Neuronal stem cell (in vitro differentiated cells): Measurements from ENCODE around the gene GSTO1.

ENCODE experiments used
- DNase-seq: peaks from one replicate; pipeline ENCODE4 v3.0.0-alpha.2; 2013; ENCODE audit warnings: low spot score
- H2AFZ ChIP-seq: one replicate; pipeline ENCODE4 v1.6.1; 2013; ENCODE audit warnings: mild to moderate bottlenecking, low read length, inconsistent platforms
- H2AK5ac ChIP-seq: 2 replicates; pipeline ENCODE4 v1.6.1; 2013; ENCODE audit warnings: low read depth, mild to moderate bottlenecking, inconsistent platforms, low read length, moderate library complexity, mixed read lengths
- H2BK120ac ChIP-seq: 2 replicates; pipeline ENCODE4 v1.6.1; 2013; ENCODE audit warnings: low read depth, mild to moderate bottlenecking, inconsistent platforms, low read length, moderate library complexity, mixed read lengths
- H2BK12ac ChIP-seq: one replicate; pipeline ENCODE4 v1.6.1; 2013; ENCODE audit warnings: low read length, inconsistent platforms
- H2BK15ac ChIP-seq: 2 replicates; pipeline ENCODE4 v1.6.1; 2013; ENCODE audit warnings: mild to moderate bottlenecking, low read length, inconsistent platforms, mixed read lengths
- H2BK5ac ChIP-seq: one replicate; pipeline ENCODE4 v1.6.1; 2013; ENCODE audit warnings: inconsistent platforms, mild to moderate bottlenecking, low read length, moderate library complexity
- H3K14ac ChIP-seq: one replicate; pipeline ENCODE4 v1.6.1; 2013; ENCODE audit warnings: low read length, inconsistent platforms
- H3K18ac ChIP-seq: 2 replicates; pipeline ENCODE4 v1.6.1; 2013; ENCODE audit warnings: low read length, inconsistent platforms
- H3K23ac ChIP-seq: 2 replicates; pipeline ENCODE4 v1.6.1; 2013; ENCODE audit warnings: low read depth, mild to moderate bottlenecking, mixed read lengths, low read length, inconsistent platforms; ENCODE audit not compliant: poor library complexity
- H3K27ac ChIP-seq: replicated peaks from 3 replicates; pipeline ENCODE4 v1.5.1; 2013; ENCODE audit warnings: low read length, inconsistent platforms
- H3K27me3 ChIP-seq, 3 experiments: 2 replicates each; pipeline ENCODE4 v1.6.1; 2013; ENCODE audit warnings: low read length in 3 of 3, mild to moderate bottlenecking in 2 of 3, inconsistent platforms in 1 of 3, low read depth in 1 of 3, mixed read lengths in 1 of 3, moderate library complexity in 1 of 3; ENCODE audit not compliant: control insufficient read depth in 3 of 3, insufficient read depth in 3 of 3
- H3K36me3 ChIP-seq, 2 donors: replicated peaks in 1 of 2; 2 replicates each; pipeline ENCODE4 v1.6.1; 2013; ENCODE audit warnings: low read length in 2 of 2; ENCODE audit not compliant: control insufficient read depth in 2 of 2, insufficient read depth in 2 of 2
- H3K4ac ChIP-seq: 2 replicates; pipeline ENCODE4 v1.6.1; 2013; ENCODE audit warnings: inconsistent platforms, mild to moderate bottlenecking, low read length, moderate library complexity
- H3K4me1 ChIP-seq, 2 donors: 1 replicate in 1 of 2; 2 replicates in 1 of 2; pipeline ENCODE4 v1.6.1; 2013; ENCODE audit warnings: low read length in 2 of 2, low read depth in 1 of 2; ENCODE audit not compliant: control insufficient read depth in 2 of 2, insufficient read depth in 1 of 2
- H3K4me2 ChIP-seq: one replicate; pipeline ENCODE4 v1.6.1; 2013; ENCODE audit warnings: mild to moderate bottlenecking, low read length, inconsistent platforms; ENCODE audit not compliant: insufficient read depth, poor library complexity, severe bottlenecking
- H3K4me3 ChIP-seq, 2 donors: 2 replicates each; pipeline ENCODE4 v1.5.1; 2013; ENCODE audit warnings: low read length in 2 of 2, mild to moderate bottlenecking in 2 of 2, inconsistent platforms in 1 of 2, moderate library complexity in 1 of 2
- H3K79me1 ChIP-seq: one replicate; pipeline ENCODE4 v1.6.1; 2013; ENCODE audit warnings: low read depth, mild to moderate bottlenecking, inconsistent platforms, low read length, moderate library complexity
- H3K9ac ChIP-seq: one replicate; pipeline ENCODE4 v1.6.1; 2013; ENCODE audit warnings: mild to moderate bottlenecking, low read depth, low read length, inconsistent platforms; ENCODE audit not compliant: poor library complexity
- H3K9me3 ChIP-seq, 2 donors: replicated peaks in 1 of 2; 2 replicates each; pipeline versions ENCODE3 to v1.6.1; 2013; ENCODE audit warnings: low read length in 2 of 2, mild to moderate bottlenecking in 2 of 2, inconsistent platforms in 1 of 2, low read depth in 1 of 2, mixed read lengths in 1 of 2, moderate library complexity in 1 of 2; ENCODE audit not compliant: control insufficient read depth in 2 of 2, insufficient read depth in 1 of 2
- H4K8ac ChIP-seq: one replicate; pipeline ENCODE4 v1.6.1; 2013; ENCODE audit warnings: low read depth, mild to moderate bottlenecking, inconsistent platforms, low read length, moderate library complexity
- H4K91ac ChIP-seq: one replicate; pipeline ENCODE4 v1.6.1; 2013; ENCODE audit warnings: low read length, low read depth, mild to moderate bottlenecking, inconsistent platforms; ENCODE audit not compliant: poor library complexity
- WGBS, 2 donors: extraction: QIAGEN DNeasy Blood & Tissue Kit; methylation state at CpG; one replicate each; pipeline ENCODE4 v1.1.7; 2013; ENCODE audit warnings: missing lambda C conversion rate in 2 of 2, mixed read lengths in 1 of 2; ENCODE audit not compliant: insufficient read length in 2 of 2, insufficient replicate concordance in 1 of 2; ENCODE audit errors: extremely low coverage in 2 of 2; 5-methylcytosine and 5-hydroxymethylcytosine counted together

The GSTO1 gene

GRCh38 chr10:104309980-104310978 lies 55.6 kb downstream of the GSTO1 start:
- peaks cover 10 to 12% of the 10 kb centered on the region in 2 donors for H3K4me1 ChIP-seq
- H2BK15ac ChIP-seq, result no peak overlapping the region
- H3K4me3 ChIP-seq, result no peak overlapping the region
- H3K4ac ChIP-seq, result no peak overlapping the region
- H3K36me3 ChIP-seq, result peaks cover 12 to 62% of the 10 kb centered on the region in 2 donors
- no peaks in the 10 kb centered on the region for H3K27me3 ChIP-seq
- no peak overlapping the region for H3K4me2 ChIP-seq
- no peak overlapping the region for H3K27ac ChIP-seq
- H2AFZ ChIP-seq, result no peak overlapping the region
- H3K79me1 ChIP-seq, result peaks cover 1% of the 10 kb centered on the region
- no peak overlapping the region for H4K8ac ChIP-seq
- H2BK120ac ChIP-seq, result no peak overlapping the region
- no peak overlapping the region for H2AK5ac ChIP-seq
- H3K14ac ChIP-seq, result no peak overlapping the region
- H3K9ac ChIP-seq, result no peak overlapping the region
- H3K9me3 ChIP-seq, result peaks cover 0 to 4% of the 10 kb centered on the region in 2 donors
- no peak overlapping the region for H4K91ac ChIP-seq
- no peak overlapping the region for H2BK12ac ChIP-seq
- H3K18ac ChIP-seq, result no peak overlapping the region
- no peak for DNase-seq
- H3K23ac ChIP-seq, result no peak overlapping the region
- no peak overlapping the region for H2BK5ac ChIP-seq
- WGBS, 2 donors, result no CpG with 5 or more reads among the region's 15 CpGs

DNA sequence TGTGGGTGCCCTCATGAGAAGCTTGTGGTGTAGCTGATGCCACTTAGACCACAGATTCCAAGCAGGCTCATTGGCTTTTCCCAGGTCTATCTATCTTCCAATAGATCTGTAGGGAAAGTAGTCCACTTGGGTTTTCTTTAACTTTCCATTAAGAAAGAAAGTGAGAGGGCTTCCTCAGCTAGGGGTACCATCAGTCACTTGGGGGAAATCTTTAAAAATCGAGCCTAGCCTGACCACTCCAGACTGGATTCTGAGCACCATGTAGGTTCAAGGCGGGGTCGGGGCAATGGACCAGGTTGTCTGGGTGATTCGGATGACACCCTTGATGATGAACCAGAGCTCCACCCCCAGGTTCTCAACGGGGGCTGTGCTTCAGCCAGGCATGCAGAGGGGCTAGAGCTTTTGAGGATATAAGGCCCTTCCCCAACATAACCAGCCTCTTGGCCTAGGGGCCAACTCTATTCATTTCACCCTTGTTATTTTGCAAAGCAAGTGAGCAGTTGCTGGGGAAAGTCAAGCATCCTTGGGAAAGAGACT lies 56.6 kb downstream of the GSTO1 start:
- WGBS, 2 donors, result no CpG with 5 or more reads among the region's 5 CpGs
- H3K27me3 ChIP-seq, result no peaks in the 10 kb centered on the region
- no peak overlapping the region for H2AFZ ChIP-seq
- peaks cover 0 to 4% of the 10 kb centered on the region in 2 donors for H3K9me3 ChIP-seq
- no peak overlapping the region for H2BK12ac ChIP-seq
- H3K79me1 ChIP-seq, result peaks cover 1% of the 10 kb centered on the region
- no peak overlapping the region for H3K18ac ChIP-seq
- no peak overlapping the region for H3K9ac ChIP-seq
- DNase-seq, result no peak
- no peak overlapping the region for H3K4ac ChIP-seq
- no peak overlapping the region for H3K4me2 ChIP-seq
- no peak overlapping the region for H2BK15ac ChIP-seq
- H3K4me3 ChIP-seq, result no peak overlapping the region
- no peak overlapping the region for H3K23ac ChIP-seq
- H3K14ac ChIP-seq, result no peak overlapping the region
- H2BK5ac ChIP-seq, result no peak overlapping the region
- no peak overlapping the region for H2AK5ac ChIP-seq
- H4K91ac ChIP-seq, result no peak overlapping the region
- no peak overlapping the region for H3K27ac ChIP-seq
- H3K36me3 ChIP-seq, result peaks cover 12 to 72% of the 10 kb centered on the region in 2 donors
- H3K4me1 ChIP-seq, result peaks cover 9% of the 10 kb centered on the region in 2 donors
- no peak overlapping the region for H2BK120ac ChIP-seq
- no peak overlapping the region for H4K8ac ChIP-seq

- no peak overlapping the region for H2BK120ac ChIP-seq
- no peak overlapping the region for H2AFZ ChIP-seq
- no peak overlapping the region for H3K14ac ChIP-seq
- no peak overlapping the region for H3K18ac ChIP-seq
- no peak overlapping the region for H4K8ac ChIP-seq
- no peak overlapping the region for H2BK12ac ChIP-seq
- H3K9ac ChIP-seq, result no peak overlapping the region
- peaks cover 5 to 6% of the 10 kb centered on the region in 2 donors for H3K4me1 ChIP-seq
- H2BK5ac ChIP-seq, result no peak overlapping the region
- DNase-seq, result no peak
- H3K27ac ChIP-seq, result no peak overlapping the region
- no peaks in the 10 kb centered on the region for H3K27me3 ChIP-seq
- H2BK15ac ChIP-seq, result no peak overlapping the region
- no peak overlapping the region for H3K4me2 ChIP-seq
- peaks cover 1% of the 10 kb centered on the region for H3K79me1 ChIP-seq
- peaks cover 0 to 4% of the 10 kb centered on the region in 2 donors for H3K9me3 ChIP-seq
- no CpG with 5 or more reads among the region's 43 CpGs for WGBS, 2 donors
- H4K91ac ChIP-seq, result no peak overlapping the region
- peaks cover 12 to 82% of the 10 kb centered on the region in 2 donors for H3K36me3 ChIP-seq
- no peak overlapping the region for H3K4me3 ChIP-seq
- peak overlapping the region; percentile 53 for H3K23ac ChIP-seq
- peak overlapping the region; percentile 26 for H2AK5ac ChIP-seq
- H3K4ac ChIP-seq, result no peak overlapping the region
These were observed 60.1 kb downstream of the GSTO1 start for GRCh38 chr10:104314591-104315485.
